ENCODE results near the gene BEST4. TPM values are rescaled to one million over a fixed set of nuclear protein-coding genes. Genes with fewer than 3 reads are reported as not detected.

Gene BEST4
- total and polyA plus RNA-seq, 2 of the 13 experiments (the other 11 are each of a cell fraction or from before 2014, with no cell fraction given), result 0.77 to 1.4 TPM

- no peak; the same call in 1 of the 2 replicates for TF ChIP-seq EED (CRISPR knock-in tag; IDR thresholded peaks at IDR 0.05)
- TF ChIP-seq, protein P1, sequence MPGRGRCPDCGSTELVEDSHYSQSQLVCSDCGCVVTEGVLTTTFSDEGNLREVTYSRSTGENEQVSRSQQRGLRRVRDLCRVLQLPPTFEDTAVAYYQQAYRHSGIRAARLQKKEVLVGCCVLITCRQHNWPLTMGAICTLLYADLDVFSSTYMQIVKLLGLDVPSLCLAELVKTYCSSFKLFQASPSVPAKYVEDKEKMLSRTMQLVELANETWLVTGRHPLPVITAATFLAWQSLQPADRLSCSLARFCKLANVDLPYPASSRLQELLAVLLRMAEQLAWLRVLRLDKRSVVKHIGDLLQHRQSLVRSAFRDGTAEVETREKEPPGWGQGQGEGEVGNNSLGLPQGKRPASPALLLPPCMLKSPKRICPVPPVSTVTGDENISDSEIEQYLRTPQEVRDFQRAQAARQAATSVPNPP (CRISPR knock-in tag; IDR thresholded peaks at IDR 0.05), result no peak
- TF ChIP-seq PHF20 (CRISPR knock-in tag; IDR thresholded peaks at IDR 0.05), result peak; percentile 46
- peak; percentile 41; the same call in 1 of the 2 replicates for TF ChIP-seq ZNF775 (CRISPR knock-in tag; IDR thresholded peaks at IDR 0.05; ENCODE audit: borderline replicate concordance)
- peak; percentile 20; the same call in 1 of the 2 replicates for TF ChIP-seq ZNF749 (CRISPR knock-in tag; IDR thresholded peaks at IDR 0.05; ENCODE audit: borderline replicate concordance)
- peak; percentile 66 for TF ChIP-seq ZNF230 (CRISPR knock-in tag; IDR thresholded peaks at IDR 0.05)
- TF ChIP-seq CREB1 (IDR thresholded peaks at IDR 0.05), result no peak
- TF ChIP-seq CREB1 (CRISPR knock-in tag; IDR thresholded peaks at IDR 0.05), result peak; percentile 50
- TF ChIP-seq NAIF1 (CRISPR knock-in tag; IDR thresholded peaks at IDR 0.05; ENCODE audit: borderline replicate concordance), result 0 out of 2 replicates have a peak, but pooled peaks have one; percentile 67
- peak; percentile 81 for TF ChIP-seq RBFOX2 (IDR thresholded peaks at IDR 0.05; ENCODE audit: low read depth, low read length)
- peak; percentile 28; the same call in 1 of the 2 replicates for TF ChIP-seq FOXP4 (CRISPR knock-in tag; IDR thresholded peaks at IDR 0.05)
- TF ChIP-seq LCORL (IDR thresholded peaks at IDR 0.05), result no peak
- TF ChIP-seq LCORL (CRISPR knock-in tag; IDR thresholded peaks at IDR 0.05), result no peak; the same call in 1 of the 2 replicates
- 0 out of 2 replicates have a peak, but pooled peaks have one; percentile 50 for TF ChIP-seq ZNF296 (CRISPR knock-in tag; conservative IDR thresholded peaks at IDR 0.05)
- TF ChIP-seq, protein P2, sequence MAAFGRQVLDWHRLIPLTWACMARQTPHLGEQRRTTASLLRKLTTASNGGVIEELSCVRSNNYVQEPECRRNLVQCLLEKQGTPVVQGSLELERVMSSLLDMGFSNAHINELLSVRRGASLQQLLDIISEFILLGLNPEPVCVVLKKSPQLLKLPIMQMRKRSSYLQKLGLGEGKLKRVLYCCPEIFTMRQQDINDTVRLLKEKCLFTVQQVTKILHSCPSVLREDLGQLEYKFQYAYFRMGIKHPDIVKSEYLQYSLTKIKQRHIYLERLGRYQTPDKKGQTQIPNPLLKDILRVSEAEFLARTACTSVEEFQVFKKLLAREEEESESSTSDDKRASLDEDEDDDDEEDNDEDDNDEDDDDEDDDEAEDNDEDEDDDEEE (CRISPR knock-in tag; IDR thresholded peaks at IDR 0.05), result peak; percentile 75; the same call in 1 of the 2 replicates
- TF ChIP-seq THRA (CRISPR knock-in tag; IDR thresholded peaks at IDR 0.05; ENCODE audit: borderline replicate concordance), result peak; percentile 37; the same call in 1 of the 2 replicates
- TF ChIP-seq ZBTB34 (CRISPR knock-in tag; IDR thresholded peaks at IDR 0.05), result peak; percentile 37; the same call in 1 of the 2 replicates
- TF ChIP-seq, protein P3, sequence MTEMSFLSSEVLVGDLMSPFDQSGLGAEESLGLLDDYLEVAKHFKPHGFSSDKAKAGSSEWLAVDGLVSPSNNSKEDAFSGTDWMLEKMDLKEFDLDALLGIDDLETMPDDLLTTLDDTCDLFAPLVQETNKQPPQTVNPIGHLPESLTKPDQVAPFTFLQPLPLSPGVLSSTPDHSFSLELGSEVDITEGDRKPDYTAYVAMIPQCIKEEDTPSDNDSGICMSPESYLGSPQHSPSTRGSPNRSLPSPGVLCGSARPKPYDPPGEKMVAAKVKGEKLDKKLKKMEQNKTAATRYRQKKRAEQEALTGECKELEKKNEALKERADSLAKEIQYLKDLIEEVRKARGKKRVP (CRISPR knock-in tag; IDR thresholded peaks at IDR 0.05), result no peak
- TF ChIP-seq ZMAT3 (CRISPR knock-in tag; conservative IDR thresholded peaks at IDR 0.05), result peak; percentile 58; the same call in 1 of the 2 replicates
These were observed 38.6 kb upstream of the BEST4 start (continued) for GRCh38 chr1:44826375-44827196.

Data from HepG2 (cell line).